Ascending aorta (tissue), 2 donors: ENCODE results near the gene ELF1. TPM values are rescaled to one million over a fixed set of nuclear protein-coding genes. Genes with fewer than 3 reads are reported as not detected.

Source experiments
- DNase-seq, 2 donors: peaks; one replicate each; pipeline ENCODE4 v3.0.0-alpha.2; 2019; ENCODE audit warnings: low spot score in 2 of 2
- H3K27ac ChIP-seq, 2 donors: fragments of 200-600 bp; sonication (generic); one replicate each; pipeline ENCODE4 v1.5.1; 2016 to 2017; ENCODE audit warnings: mild to moderate bottlenecking in 1 of 2
- H3K27me3 ChIP-seq: fragments of 200-600 bp; sonication (generic); one replicate; pipeline ENCODE4 v1.5.1; 2017
- H3K36me3 ChIP-seq, 2 donors: fragments of 200-600 bp; sonication (generic); one replicate each; pipeline ENCODE4 v1.5.1; 2016
- H3K4me1 ChIP-seq, 2 donors: fragments of 200-600 bp; sonication (generic); one replicate each; pipeline ENCODE4 v1.5.1; 2016 to 2017; ENCODE audit warnings: mild to moderate bottlenecking in 1 of 2
- H3K4me3 ChIP-seq, 2 donors: fragments of 200-600 bp; sonication (generic); one replicate each; pipeline ENCODE4 v1.5.1; 2016 to 2017; ENCODE audit warnings: mild to moderate bottlenecking in 1 of 2
- H3K9me3 ChIP-seq, 2 donors: fragments of 200-600 bp; sonication (generic); one replicate each; pipeline ENCODE4 v1.5.1; 2016
- CTCF ChIP-seq, 3 experiments: fragments of 200-600 bp in 2 of 3; fragments of 450-650 bp in 1 of 3; sonication (generic) in 2 of 3; IDR thresholded peaks; one replicate each; pipeline ENCODE4 v1.5.1; 2016 to 2019; ENCODE audit warnings: antibody characterized with exemption in 3 of 3, mild to moderate bottlenecking in 1 of 3, moderate library complexity in 1 of 3
- intact Hi-C: fragments of 100-400 bp; cut with DNase I; formaldehyde crosslinking; loops from one replicate; pipeline ENCODE4 v1.15.1; 2023
- total RNA-seq: library from RNA; depleted of rRNA; stranded (reverse); fragments of >200 nt; gene quantifications from one replicate; pipeline ENCODE4 v1.1.0, GENCODE V29; 2016

The ELF1 gene
- total RNA-seq, 1 donor from 2014 or later: 105 TPM

GRCh38 chr13:40958655-40959054 is 60.5 kb downstream of the ELF1 start:
- no peak for DNase-seq
- no peaks in the 10 kb centered on the region for H3K27me3 ChIP-seq
- no peak for TF ChIP-seq CTCF (IDR thresholded peaks at IDR 0.05)
- H3K9me3 ChIP-seq: no peaks in the 10 kb centered on the region
- H3K4me1 ChIP-seq: no peaks in the 10 kb centered on the region
- intact Hi-C loops: no loop called here
- peaks cover 12 to 15% of the 10 kb centered on the region in 2 donors for H3K36me3 ChIP-seq
- H3K27ac ChIP-seq: no peak overlapping the region
- H3K4me3 ChIP-seq: no peak overlapping the region

GRCh38 chr13:40946485-40946884 is 72.6 kb downstream of the ELF1 start:
- no peak for DNase-seq
- no peaks in the 10 kb centered on the region for H3K9me3 ChIP-seq
- no peaks in the 10 kb centered on the region for H3K4me1 ChIP-seq
- H3K4me3 ChIP-seq: no peak overlapping the region
- H3K36me3 ChIP-seq: peaks cover 35 to 45% of the 10 kb centered on the region in 2 donors
- TF ChIP-seq CTCF (IDR thresholded peaks at IDR 0.05): no peak
- no peak overlapping the region for H3K27ac ChIP-seq
- intact Hi-C loops: no loop called here
- H3K27me3 ChIP-seq: no peaks in the 10 kb centered on the region

DNA sequence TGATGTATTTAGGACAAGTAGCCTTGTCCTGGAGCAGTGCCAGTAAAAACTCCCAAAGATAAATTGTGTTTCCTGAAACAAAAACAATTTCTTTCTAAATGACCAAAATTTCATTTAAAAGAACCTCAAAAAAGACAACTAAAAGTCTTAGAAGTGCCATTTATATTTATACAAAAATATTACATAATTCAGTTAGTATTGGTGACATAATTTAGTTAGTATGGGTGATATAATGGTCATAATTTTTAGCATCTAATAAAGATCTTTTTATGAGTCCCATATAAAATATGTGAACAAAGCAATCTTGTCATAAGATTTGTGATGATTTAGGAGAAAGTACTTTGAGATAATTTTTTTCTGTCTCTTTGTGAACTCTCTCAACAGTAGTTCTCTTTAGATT is 76.0 kb downstream of the ELF1 start:
- peaks cover 15 to 35% of the 10 kb centered on the region in 2 donors for H3K36me3 ChIP-seq
- no peak overlapping the region for H3K27ac ChIP-seq
- no peaks in the 10 kb centered on the region for H3K4me1 ChIP-seq
- no peak overlapping the region for H3K4me3 ChIP-seq
- H3K9me3 ChIP-seq: no peaks in the 10 kb centered on the region
- DNase-seq: no peak
- H3K27me3 ChIP-seq: no peaks in the 10 kb centered on the region
- intact Hi-C loops: no loop called here
- TF ChIP-seq CTCF (IDR thresholded peaks at IDR 0.05): no peak

GRCh38 chr13:40941581-40941980 is 77.5 kb downstream of the ELF1 start:
- Histone ChIP-seq H3K27me3 (no peaks in the 10 kb centered on the region), H3K4me1 (no peaks in the 10 kb centered on the region), H3K27ac (no peak overlapping the region), H3K36me3 (peaks cover 6 to 21% of the 10 kb centered on the region in 2 donors), H3K9me3 (no peaks in the 10 kb centered on the region), H3K4me3 (no peak overlapping the region)
- intact Hi-C loops: no loop called here
- no peak for TF ChIP-seq CTCF (IDR thresholded peaks at IDR 0.05)
- DNase-seq: no peak

- intact Hi-C loops: no loop called here
- no peaks in the 10 kb centered on the region for H3K9me3 ChIP-seq
- no peak for DNase-seq
- no peak overlapping the region for H3K27ac ChIP-seq
- H3K4me1 ChIP-seq: no peaks in the 10 kb centered on the region
- no peak for TF ChIP-seq CTCF (IDR thresholded peaks at IDR 0.05)
- no peaks in the 10 kb centered on the region for H3K27me3 ChIP-seq
- H3K4me3 ChIP-seq: no peak overlapping the region
- H3K36me3 ChIP-seq: peaks cover 4 to 19% of the 10 kb centered on the region in 2 donors
Observed at GRCh38 chr13:40940841-40941240, 78.3 kb downstream of the ELF1 start.
